ENCODE measurements around the gene KIAA0232. TPM values are rescaled to one million over a fixed set of nuclear protein-coding genes. Genes with fewer than 3 reads are reported as not detected.

Gene KIAA0232
- polyA plus RNA-seq, 1 donor from 2014 or later: 57.6 TPM

- Histone ChIP-seq H3K4me3 (ENCODE audit: low read length) (peak within 1 kb of the TSS; percentile 82), H2AFZ (ENCODE audit: low read depth, low read length) (peak within 1 kb of the TSS; percentile 69), H3K9me3 (ENCODE audit: low read length) (no peaks in the 10 kb centered on the region), H3F3A (ENCODE audit: insufficient read depth, low read length, poor library complexity, severe bottlenecking) (no peaks in the 10 kb centered on the region), H3K27me3 (ENCODE audit: insufficient read depth, low read depth, low read length) (no peaks in the 10 kb centered on the region), H3K9ac (ENCODE audit: low read length) (peak within 1 kb of the TSS; percentile 93), H3K79me2 (replicated peaks; ENCODE audit: insufficient read depth, low read length) (peaks cover 13% of the 10 kb centered on the region), H3K4me2 (ENCODE audit: low read length) (peak within 1 kb of the TSS; percentile 96), H4K20me1 (ENCODE audit: insufficient read depth) (no peaks in the 10 kb centered on the region), H3K36me3 (ENCODE audit: insufficient read depth, low read length) (no peaks in the 10 kb centered on the region), H3K27ac (ENCODE audit: low read length) (peak within 1 kb of the TSS; percentile 89), H3K9me2 (ENCODE audit: insufficient read depth, low read length) (no peaks in the 10 kb centered on the region)
- peak; percentile 93 for TF ChIP-seq REST (IDR thresholded peaks at IDR 0.05; ENCODE audit: borderline replicate concordance)
- peak; percentile 69 for TF ChIP-seq POLR2AphosphoS5 (IDR thresholded peaks at IDR 0.05)
- TF ChIP-seq EP300 (conservative IDR thresholded peaks at IDR 0.05; ENCODE audit: poor library complexity, severe bottlenecking): peak; percentile 80
- no peak for TF ChIP-seq RAD21 (conservative IDR thresholded peaks at IDR 0.05)
- peak; percentile 61 for TF ChIP-seq MXI1 (conservative IDR thresholded peaks at IDR 0.05; ENCODE audit: poor library complexity, severe bottlenecking)
- TF ChIP-seq SMC3 (conservative IDR thresholded peaks at IDR 0.05; ENCODE audit: poor library complexity): peak; percentile 55
- peak; percentile 65 for TF ChIP-seq TAF1 (IDR thresholded peaks at IDR 0.05; ENCODE audit: low read depth)
- no peak for TF ChIP-seq EZH2 (IDR thresholded peaks at IDR 0.05; ENCODE audit: borderline replicate concordance, insufficient read depth, low read length, poor library complexity, severe bottlenecking)
- peak; percentile 56 for TF ChIP-seq CTCF (IDR thresholded peaks at IDR 0.05; ENCODE audit: poor library complexity, severe bottlenecking)
Measured at GRCh38 chr4:6909113-6909969, 126.8 kb downstream of the KIAA0232 start, which contains the start of gene TBC1D14. Gene TBC1D14, plus strand, starts transcription at chr4:6909826. Its CDS starts 13,564 bp downstream, at chr4:6923390.

- Histone ChIP-seq H3K4me3 (ENCODE audit: low read length) (peak overlapping the region; percentile 82), H2AFZ (ENCODE audit: low read depth, low read length) (no peak overlapping the region), H3F3A (ENCODE audit: insufficient read depth, low read length, poor library complexity, severe bottlenecking) (no peaks in the 10 kb centered on the region), H3K4me2 (ENCODE audit: low read length) (peak overlapping the region; percentile 73), H3K9me2 (ENCODE audit: insufficient read depth, low read length) (no peaks in the 10 kb centered on the region), H3K27ac (ENCODE audit: low read length) (no peak overlapping the region), H3K9ac (ENCODE audit: low read length) (peak overlapping the region; percentile 93), H3K79me2 (replicated peaks; ENCODE audit: insufficient read depth, low read length) (peaks cover 13% of the 10 kb centered on the region), H3K27me3 (ENCODE audit: insufficient read depth, low read depth, low read length) (no peaks in the 10 kb centered on the region), H3K36me3 (ENCODE audit: insufficient read depth, low read length) (no peaks in the 10 kb centered on the region), H3K9me3 (ENCODE audit: low read length) (no peaks in the 10 kb centered on the region), H4K20me1 (ENCODE audit: insufficient read depth) (no peaks in the 10 kb centered on the region)
- TF ChIP-seq EZH2 (IDR thresholded peaks at IDR 0.05; ENCODE audit: borderline replicate concordance, insufficient read depth, low read length, poor library complexity, severe bottlenecking) (no peak), SMC3 (conservative IDR thresholded peaks at IDR 0.05; ENCODE audit: poor library complexity) (no peak), TAF1 (IDR thresholded peaks at IDR 0.05; ENCODE audit: low read depth) (no peak), MXI1 (conservative IDR thresholded peaks at IDR 0.05; ENCODE audit: poor library complexity, severe bottlenecking) (no peak), EP300 (conservative IDR thresholded peaks at IDR 0.05; ENCODE audit: poor library complexity, severe bottlenecking) (no peak), POLR2AphosphoS5 (IDR thresholded peaks at IDR 0.05) (no peak)
Measured at GRCh38 chr4:6909970-6910339, 127.4 kb downstream of the KIAA0232 start.

Measured in neural cell (in vitro differentiated cells).